Mucosa of rectum (tissue), 2 donors: ENCODE results near the gene TMTC2.

ENCODE experiments used
- H3K27ac ChIP-seq, 2 donors: one replicate each; pipeline ENCODE4 v1.7.0; 2013; ENCODE audit warnings: inconsistent platforms in 2 of 2, low read depth in 2 of 2, low read length in 2 of 2
- H3K27me3 ChIP-seq, 2 donors: one replicate each; pipeline ENCODE4 v1.7.0; 2013; ENCODE audit warnings: low read length in 2 of 2; ENCODE audit not compliant: control insufficient read depth in 2 of 2, insufficient read depth in 2 of 2
- H3K36me3 ChIP-seq, 2 donors: one replicate each; pipeline ENCODE4 v1.7.0; 2013; ENCODE audit warnings: low read length in 2 of 2; ENCODE audit not compliant: control insufficient read depth in 2 of 2, insufficient read depth in 2 of 2
- H3K4me1 ChIP-seq, 2 donors: one replicate each; pipeline ENCODE4 v1.7.0; 2013; ENCODE audit warnings: low read length in 2 of 2, mild to moderate bottlenecking in 1 of 2; ENCODE audit not compliant: control insufficient read depth in 2 of 2, insufficient read depth in 2 of 2
- H3K4me3 ChIP-seq, 2 donors: one replicate each; pipeline ENCODE4 v1.7.0; 2013; ENCODE audit warnings: low read length in 2 of 2
- H3K9ac ChIP-seq, 2 donors: one replicate each; pipeline ENCODE4 v1.7.0; 2013; ENCODE audit warnings: low read length in 2 of 2, low read depth in 1 of 2, mild to moderate bottlenecking in 1 of 2
- H3K9me3 ChIP-seq, 2 donors: one replicate each; pipeline ENCODE4 v1.7.0; 2013; ENCODE audit warnings: low read length in 2 of 2; ENCODE audit not compliant: control insufficient read depth in 2 of 2
- donor health status: healthy.
- donor health status: Normal muscosa, but diverticular disease.

TMTC2 gene

DNA sequence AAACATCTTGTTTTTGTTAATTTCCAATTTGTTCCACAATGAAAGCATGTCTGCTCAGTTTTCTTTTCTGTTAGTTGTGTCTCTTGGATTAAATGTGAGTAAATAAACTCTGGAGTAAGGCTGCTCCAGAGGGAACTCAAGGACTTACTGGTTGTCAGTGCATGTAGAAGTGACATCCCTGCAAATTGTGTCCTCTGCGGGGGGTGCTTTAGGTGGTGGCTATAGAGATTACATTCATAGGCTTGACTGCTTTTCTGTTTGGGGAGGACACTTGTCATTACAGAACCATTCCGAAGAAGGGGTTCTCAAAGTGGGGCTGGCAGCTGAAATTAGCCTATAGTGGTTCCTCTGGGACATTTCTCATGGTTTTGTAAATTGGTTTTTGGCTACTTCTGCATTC lies 8.8 kb downstream of the TMTC2 start:
- no peak overlapping the region for H3K9ac ChIP-seq
- H3K9me3 ChIP-seq = no peaks in the 10 kb centered on the region
- no peak overlapping the region for H3K4me3 ChIP-seq
- H3K27ac ChIP-seq = no peak overlapping the region
- peaks cover 0 to 3% of the 10 kb centered on the region in 2 donors for H3K36me3 ChIP-seq
- no peaks in the 10 kb centered on the region for H3K4me1 ChIP-seq
- no peaks in the 10 kb centered on the region for H3K27me3 ChIP-seq

- peaks cover 0 to 3% of the 10 kb centered on the region in 2 donors for H3K36me3 ChIP-seq
- no peaks in the 10 kb centered on the region for H3K9me3 ChIP-seq
- H3K27ac ChIP-seq = no peak overlapping the region
Measured at GRCh38 chr12:82696543-82696942, 9.8 kb downstream of the TMTC2 start.

GRCh38 chr12:82698708-82699564 lies 12.2 kb downstream of the TMTC2 start:
- Histone ChIP-seq H3K4me3 (no peak overlapping the region), H3K4me1 (no peaks in the 10 kb centered on the region), H3K27me3 (no peaks in the 10 kb centered on the region), H3K9ac (no peak overlapping the region), H3K27ac (no peak overlapping the region), H3K9me3 (no peaks in the 10 kb centered on the region), H3K36me3 (no peaks in the 10 kb centered on the region)

More at GRCh38 chr12:82696543-82696942, 9.8 kb downstream of the TMTC2 start:
- H3K4me1 ChIP-seq = no peaks in the 10 kb centered on the region
- H3K27me3 ChIP-seq = no peaks in the 10 kb centered on the region
- no peak overlapping the region for H3K4me3 ChIP-seq
- no peak overlapping the region for H3K9ac ChIP-seq

DNA sequence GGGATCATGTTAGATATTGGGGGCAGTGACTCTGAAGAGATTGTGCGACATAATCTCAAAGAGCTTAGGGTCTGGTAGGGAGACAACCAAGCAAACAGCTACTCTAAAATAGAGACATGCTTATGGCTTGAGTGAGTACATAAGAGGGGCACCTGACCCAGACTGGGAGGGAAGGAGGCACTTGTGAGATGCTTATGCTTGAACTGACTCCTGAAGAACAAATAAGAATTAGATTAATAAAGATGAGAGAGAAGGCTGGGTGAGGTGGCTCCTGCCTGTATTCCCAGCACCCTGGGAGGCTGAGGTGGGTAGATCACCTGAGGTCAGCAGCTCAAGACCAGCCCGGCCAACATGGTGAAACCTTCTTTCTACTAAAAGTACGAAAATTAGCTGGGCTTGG lies 19.1 kb downstream of the TMTC2 start:
- Histone ChIP-seq H3K27me3 (no peaks in the 10 kb centered on the region), H3K9ac (no peak overlapping the region), H3K36me3 (no peaks in the 10 kb centered on the region)

DNA sequence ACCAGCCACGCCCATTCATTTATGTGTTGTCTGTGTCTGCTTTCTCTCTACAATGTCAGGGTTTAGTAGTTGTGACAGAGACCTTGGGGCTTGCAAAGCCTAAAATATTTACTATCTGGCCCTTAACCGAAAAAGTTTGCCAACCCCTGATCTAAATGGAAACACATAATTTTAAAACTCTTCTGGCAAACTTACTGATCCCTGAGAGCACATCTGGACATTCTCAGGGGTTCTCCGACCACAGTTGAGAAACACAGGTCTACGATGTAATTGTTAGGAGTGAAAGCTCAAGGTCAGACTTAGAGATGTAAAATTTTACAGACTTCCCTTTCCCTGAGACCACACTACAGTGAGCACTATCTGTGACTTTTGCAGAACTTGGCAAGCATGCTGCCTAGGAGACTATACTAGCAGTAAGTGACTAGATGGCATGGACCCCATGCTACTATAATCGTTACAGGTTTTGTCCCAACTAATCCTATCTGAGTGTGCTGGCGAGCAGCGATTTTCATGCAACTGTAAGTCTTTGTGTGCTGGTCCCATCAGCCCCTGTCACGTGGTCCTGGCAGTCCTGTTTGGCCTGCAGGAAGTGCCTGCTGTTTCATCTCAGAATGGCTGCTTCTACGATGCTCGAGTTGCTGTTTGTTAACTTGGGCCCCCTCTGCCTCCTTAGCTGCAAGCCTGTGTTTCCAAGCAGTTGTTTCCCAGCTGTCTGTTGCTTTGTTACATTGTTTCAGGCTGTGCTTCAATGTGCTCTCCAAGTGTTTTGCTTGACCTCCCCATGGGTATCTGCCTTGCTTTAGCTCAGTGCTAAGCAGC lies 21.6 kb downstream of the TMTC2 start:
- no peaks in the 10 kb centered on the region for H3K27me3 ChIP-seq
- no peaks in the 10 kb centered on the region for H3K36me3 ChIP-seq
- H3K4me1 ChIP-seq = no peaks in the 10 kb centered on the region
- no peak overlapping the region for H3K4me3 ChIP-seq
- H3K27ac ChIP-seq = no peak overlapping the region
- H3K9me3 ChIP-seq = no peaks in the 10 kb centered on the region
- H3K9ac ChIP-seq = no peak overlapping the region

More for the DNA sequence above, 19.1 kb downstream of the TMTC2 start:
- no peak overlapping the region for H3K4me3 ChIP-seq
- no peaks in the 10 kb centered on the region for H3K9me3 ChIP-seq
- no peak overlapping the region for H3K27ac ChIP-seq
- no peaks in the 10 kb centered on the region for H3K4me1 ChIP-seq

DNA sequence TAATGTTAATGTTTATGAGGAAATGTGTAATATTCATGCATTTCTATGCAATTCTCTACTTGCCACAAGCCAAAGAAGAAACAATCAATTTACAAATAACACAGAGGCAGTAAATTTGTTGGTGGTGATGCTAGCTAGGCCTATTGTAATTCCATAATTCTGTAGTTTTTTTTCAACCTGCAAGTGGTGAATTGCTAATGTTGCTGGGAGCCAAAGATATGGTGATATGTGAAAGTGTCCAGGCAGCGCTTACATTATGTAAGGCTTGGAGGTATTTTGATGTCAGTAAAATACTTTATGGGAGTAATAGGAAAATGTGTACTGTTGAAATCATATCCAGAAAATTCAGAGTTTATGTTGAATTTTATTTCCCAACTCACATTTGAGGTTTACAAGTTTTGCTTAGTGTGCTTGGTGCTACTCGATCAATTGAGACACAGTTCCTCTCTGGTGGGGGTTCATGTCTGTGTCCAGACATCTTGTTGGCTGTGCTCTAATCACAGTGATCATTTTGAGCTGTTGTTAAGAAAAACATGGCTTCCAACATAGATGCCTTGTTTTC lies 23.2 kb downstream of the TMTC2 start:
- Histone ChIP-seq H3K27ac (no peak overlapping the region), H3K27me3 (no peaks in the 10 kb centered on the region), H3K36me3 (no peaks in the 10 kb centered on the region), H3K9ac (no peak overlapping the region), H3K4me3 (no peak overlapping the region), H3K9me3 (no peaks in the 10 kb centered on the region), H3K4me1 (no peaks in the 10 kb centered on the region)

GRCh38 chr12:82710741-82711140 lies 24.0 kb downstream of the TMTC2 start:
- Histone ChIP-seq H3K4me3 (no peak overlapping the region), H3K27ac (no peak overlapping the region), H3K27me3 (no peaks in the 10 kb centered on the region)

DNA sequence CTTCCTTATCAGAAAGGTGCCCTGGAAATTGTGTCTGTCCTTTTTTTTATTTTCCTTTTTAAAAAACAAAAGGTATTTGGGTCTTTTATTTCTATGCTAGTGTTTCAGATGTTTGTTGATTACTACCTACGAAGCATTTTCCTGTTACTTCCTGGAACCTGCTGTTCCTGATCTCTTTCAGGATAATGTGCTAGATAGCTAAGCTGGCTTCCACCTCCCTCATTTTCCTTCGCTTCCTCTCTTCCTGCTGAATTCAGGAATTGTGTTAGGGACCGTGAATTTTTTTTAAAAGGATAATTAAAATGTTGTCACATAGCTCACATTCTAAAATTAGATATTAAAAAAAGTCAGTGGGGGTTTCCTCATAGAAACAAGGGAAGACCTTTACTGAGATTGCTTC lies 27.7 kb downstream of the TMTC2 start:
- Histone ChIP-seq H3K9ac (no peak overlapping the region), H3K4me1 (no peaks in the 10 kb centered on the region), H3K36me3 (no peaks in the 10 kb centered on the region), H3K27ac (no peak overlapping the region), H3K4me3 (no peak overlapping the region), H3K27me3 (no peaks in the 10 kb centered on the region), H3K9me3 (no peaks in the 10 kb centered on the region)

More at GRCh38 chr12:82710741-82711140, 24.0 kb downstream of the TMTC2 start:
- H3K36me3 ChIP-seq = no peaks in the 10 kb centered on the region
- no peaks in the 10 kb centered on the region for H3K4me1 ChIP-seq
- H3K9ac ChIP-seq = no peak overlapping the region
- no peaks in the 10 kb centered on the region for H3K9me3 ChIP-seq

DNA sequence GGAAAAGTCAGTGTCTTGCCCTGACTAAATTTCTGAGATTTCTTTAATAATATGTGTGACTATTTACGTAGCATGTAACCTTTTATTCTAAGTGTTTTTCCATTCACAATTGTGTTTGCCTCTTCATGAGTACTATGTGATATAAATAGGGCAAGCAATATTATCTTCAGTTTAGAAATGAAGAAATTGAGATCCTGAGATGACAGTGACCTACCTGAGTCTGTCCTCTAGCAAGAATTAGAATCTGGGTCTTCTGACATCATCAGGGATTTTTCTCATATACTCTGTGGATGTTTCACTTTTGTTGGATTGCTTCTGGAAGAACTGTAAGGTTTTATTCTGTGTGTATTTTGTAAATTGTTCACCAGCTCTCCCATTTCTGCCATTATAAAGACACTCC lies 35.0 kb downstream of the TMTC2 start:
- Histone ChIP-seq H3K27ac (no peak overlapping the region), H3K36me3 (no peaks in the 10 kb centered on the region), H3K4me3 (no peak overlapping the region), H3K9ac (no peak overlapping the region), H3K27me3 (no peaks in the 10 kb centered on the region), H3K4me1 (no peaks in the 10 kb centered on the region), H3K9me3 (no peaks in the 10 kb centered on the region)

DNA sequence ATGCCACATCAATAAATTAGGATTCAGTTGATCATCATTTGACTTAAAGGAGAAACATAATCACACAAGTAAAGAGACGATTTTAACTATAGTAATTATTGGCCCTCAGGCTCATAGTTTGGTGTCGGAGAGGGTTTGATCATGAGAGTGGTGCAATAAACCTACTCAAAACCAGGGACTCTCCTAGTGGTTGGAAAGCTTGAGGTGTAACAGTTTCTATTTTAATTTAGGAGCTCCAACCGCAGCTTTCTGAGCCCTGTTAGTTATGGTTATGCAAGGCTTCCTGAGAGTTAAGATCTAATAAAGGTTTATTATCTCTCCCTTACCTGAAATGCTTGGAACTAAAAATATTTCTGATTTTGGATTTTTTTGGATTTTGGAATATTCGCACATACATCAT lies 36.4 kb downstream of the TMTC2 start:
- no peaks in the 10 kb centered on the region for H3K27me3 ChIP-seq
- no peak overlapping the region for H3K4me3 ChIP-seq
- no peaks in the 10 kb centered on the region for H3K36me3 ChIP-seq
- no peaks in the 10 kb centered on the region for H3K4me1 ChIP-seq
- H3K9me3 ChIP-seq = no peaks in the 10 kb centered on the region
- no peak overlapping the region for H3K9ac ChIP-seq
- no peak overlapping the region for H3K27ac ChIP-seq
